HG02642 (cell line): ENCODE results near the gene ALPG.
"Not testable (repeated sequence)": the region's sequence is repeated elsewhere in the genome, so short reads cannot be mapped to it uniquely, and the experiment has no call there.

Experiments
- ATAC-seq: cut with Tn5 transposase; IDR thresholded peaks from one replicate; pipeline ENCODE4 v1.9.1; 2021; ENCODE audit warnings: mild to moderate bottlenecking; ENCODE audit not compliant: unreplicated experiment, poor library complexity

ALPG gene

DNA sequence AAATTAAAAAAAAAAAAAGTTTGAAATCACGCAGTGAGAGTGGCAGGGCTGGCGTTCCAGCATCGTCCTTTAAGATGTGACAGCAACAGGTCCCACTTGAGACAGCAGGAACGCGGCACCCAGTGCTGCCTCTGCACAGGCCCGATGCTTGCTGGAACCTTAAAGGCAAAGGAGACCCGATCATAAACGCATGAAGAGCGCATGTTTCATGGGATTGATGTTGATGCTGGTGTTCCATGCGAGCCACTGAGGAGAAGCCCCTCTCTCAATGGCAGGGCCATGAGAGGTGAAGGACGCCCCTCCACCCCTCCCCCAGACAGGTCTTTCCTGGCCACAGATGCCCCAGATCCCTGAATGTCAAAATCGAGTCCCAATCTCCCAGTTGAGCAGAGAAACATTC lies 31.4 kb downstream of the ALPG start:
- no peak for ATAC-seq

DNA sequence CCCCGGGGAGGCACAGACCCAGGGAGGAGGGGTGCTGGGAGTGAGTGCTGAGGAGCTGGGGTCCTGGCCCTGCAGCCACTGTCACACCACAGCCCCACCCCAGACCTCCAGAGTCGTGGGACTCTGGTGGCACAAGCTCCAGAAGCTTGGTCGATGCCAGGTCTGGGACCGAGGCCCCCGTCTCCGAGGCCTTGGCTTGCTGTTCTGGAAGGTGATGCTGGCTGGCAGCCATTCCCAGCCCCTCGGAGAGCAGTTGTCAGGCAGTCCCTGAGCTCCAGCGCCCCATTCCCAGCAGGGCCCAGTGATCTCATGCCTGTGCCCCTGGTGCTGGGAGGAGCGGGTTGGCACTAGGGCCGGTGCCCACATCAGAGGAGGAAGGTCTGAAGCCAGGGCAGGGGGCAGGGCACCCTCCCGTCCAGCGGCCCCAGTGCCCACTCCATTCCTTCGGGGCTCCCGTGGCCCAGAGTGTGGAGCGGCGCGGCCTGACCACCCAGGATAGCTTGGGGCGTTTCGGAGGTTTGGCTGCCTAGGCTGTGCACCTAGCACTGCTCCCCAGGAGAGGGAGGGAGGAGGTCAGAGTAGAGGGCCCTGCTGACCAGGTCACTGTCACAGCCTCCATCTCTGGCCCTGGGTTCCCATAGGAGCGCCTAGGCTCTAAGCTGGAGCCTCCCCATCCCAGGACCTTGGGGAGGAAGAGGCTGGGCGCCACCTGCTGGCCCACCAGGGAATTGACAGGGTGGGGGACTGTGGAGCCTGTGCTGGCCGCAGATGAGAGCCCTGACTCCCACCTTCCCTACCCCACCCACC lies 32.5 kb downstream of the ALPG start:
- no peak for ATAC-seq

DNA sequence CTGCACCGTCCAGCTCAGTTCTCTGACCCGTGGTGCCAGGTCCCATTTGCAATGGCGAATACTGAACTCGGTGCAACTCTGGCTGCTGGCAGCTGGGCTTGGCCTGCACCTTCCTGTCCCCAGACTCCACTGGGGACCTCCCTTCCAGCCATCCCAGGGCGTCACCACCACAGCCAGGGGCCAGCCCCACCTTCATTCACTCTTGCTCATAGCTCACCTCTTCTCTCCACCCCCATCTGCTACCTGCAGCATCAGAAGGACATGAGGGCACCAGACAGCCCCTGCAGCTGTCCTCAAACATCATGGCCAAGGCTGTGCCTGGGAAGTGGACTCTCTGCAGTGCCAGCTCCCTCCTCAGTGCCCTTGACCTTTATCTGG lies 33.1 kb downstream of the ALPG start:
- ATAC-seq = no peak

DNA sequence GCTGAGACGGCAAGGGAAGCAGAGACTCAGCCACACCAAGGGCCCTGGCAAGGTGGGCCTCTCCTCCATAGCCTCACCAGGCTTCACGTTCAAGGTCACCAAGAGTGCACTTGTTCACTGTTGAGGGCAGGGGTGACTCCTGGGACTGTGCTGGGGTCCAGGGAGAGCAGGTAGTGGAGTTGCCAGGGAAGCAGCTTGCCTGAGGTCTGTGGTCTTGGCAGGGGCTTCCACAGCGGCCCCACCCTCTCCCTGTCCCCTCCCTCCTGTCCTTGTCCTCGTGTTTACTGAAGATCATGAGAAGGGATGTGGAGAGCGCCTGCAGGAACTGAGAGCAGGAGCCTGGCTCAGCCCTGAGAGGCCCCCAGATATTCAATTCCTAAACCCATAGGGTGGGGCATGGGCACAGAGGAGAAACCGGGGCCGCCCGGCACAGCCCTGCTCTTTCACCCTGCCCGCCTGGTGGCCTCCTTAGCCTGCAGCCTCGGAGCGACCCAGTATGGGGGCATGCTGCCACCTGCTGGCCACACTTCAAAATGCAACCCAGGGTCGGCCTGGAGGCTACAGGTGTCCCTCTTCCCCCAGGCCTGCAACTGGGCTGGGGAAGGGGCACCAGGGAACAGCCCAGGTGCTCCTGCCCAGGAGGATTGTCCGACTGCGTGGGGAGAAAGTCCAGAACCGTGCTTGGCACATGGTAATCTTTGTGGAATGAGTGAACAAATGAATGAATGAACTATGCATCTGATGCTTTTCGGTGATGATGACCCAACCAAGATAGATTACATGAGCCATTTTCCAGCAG lies 33.8 kb downstream of the ALPG start:
- peak; percentile 66 for ATAC-seq

DNA sequence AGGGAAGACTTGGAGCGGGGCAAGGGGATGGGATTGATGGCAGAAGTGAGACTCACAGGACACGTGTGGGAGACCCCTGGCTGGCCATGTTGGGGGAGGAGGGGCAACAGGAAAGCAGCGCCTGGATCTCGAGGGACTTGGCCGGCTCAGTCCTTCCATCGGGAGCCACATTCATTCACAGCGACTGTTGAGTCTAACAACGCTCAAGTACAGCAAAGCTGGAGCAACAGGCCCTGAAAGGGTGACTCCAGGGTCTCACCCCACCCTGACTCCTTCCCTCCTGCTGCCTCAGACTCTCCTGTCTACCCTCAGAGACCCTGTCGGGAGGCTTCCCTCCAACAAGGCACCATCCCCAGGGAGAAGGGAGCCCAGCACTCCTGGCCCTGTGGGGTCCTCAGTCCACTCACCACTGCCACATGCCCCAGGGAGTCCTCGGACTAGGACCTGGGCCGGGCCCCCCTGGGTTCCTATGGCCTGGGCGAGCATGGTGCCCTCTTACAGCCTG lies 34.6 kb downstream of the ALPG start:
- ATAC-seq = no peak

DNA sequence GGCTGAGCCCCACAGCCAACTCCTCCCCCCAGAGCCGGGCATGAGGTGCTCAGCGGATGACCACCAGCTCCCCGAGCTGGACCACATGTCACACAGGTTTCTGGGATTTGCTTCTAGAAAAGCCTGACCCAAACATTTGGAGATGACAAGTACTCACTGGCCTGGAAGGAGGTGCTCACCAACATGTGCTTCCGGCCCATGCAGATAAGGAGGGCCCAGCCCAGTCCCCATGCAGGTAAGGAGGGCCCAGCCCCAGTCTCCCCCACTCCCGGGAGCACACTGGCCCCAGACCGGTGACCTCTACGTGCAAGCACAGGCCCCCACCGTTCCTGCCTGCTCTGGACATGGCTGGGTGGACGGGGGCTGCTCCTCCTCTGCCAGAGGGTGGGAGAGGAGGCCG lies 35.3 kb downstream of the ALPG start:
- ATAC-seq = not testable (repeated sequence)

DNA sequence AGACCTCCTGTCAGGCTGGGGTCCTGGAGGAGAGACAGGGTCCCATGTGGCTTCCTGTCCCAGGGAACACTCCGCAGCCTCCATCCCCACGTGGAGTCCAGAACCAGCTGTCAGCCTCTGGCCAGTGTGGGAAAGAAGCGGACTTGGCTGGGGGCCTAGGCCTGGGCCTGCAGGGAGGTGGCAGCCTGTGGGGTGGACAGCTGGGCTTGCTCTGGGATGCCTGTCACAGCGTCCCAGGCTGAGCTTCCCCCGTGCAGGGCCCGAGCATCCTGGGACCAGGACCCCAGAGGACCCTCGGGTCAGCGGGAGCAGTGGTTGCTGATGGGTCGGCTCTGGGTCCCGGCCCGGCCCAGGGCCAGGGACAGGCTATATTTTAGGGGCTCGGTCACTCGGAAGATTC lies 35.8 kb downstream of the ALPG start:
- ATAC-seq = not testable (repeated sequence)

DNA sequence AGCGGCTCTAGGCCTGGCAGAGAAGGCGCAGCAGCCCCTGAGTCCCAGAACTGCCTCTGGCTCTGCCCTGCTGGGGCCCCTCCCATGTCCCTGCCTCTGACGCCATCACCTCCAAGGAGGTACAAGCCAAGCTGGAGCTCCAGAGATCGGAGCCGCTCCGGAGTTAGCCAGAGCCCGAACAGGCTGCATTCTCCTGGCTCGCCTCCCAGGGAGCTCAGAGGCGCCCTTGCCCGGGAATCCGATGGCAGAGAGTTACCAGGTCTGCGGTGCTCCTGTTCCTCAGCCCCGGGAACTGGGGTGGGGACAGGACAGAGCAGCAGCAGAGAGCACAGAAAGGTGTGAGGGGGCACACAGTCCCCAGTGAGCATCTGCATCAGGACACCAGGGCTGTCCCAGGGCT lies 36.4 kb downstream of the ALPG start:
- ATAC-seq = not testable (repeated sequence)

DNA sequence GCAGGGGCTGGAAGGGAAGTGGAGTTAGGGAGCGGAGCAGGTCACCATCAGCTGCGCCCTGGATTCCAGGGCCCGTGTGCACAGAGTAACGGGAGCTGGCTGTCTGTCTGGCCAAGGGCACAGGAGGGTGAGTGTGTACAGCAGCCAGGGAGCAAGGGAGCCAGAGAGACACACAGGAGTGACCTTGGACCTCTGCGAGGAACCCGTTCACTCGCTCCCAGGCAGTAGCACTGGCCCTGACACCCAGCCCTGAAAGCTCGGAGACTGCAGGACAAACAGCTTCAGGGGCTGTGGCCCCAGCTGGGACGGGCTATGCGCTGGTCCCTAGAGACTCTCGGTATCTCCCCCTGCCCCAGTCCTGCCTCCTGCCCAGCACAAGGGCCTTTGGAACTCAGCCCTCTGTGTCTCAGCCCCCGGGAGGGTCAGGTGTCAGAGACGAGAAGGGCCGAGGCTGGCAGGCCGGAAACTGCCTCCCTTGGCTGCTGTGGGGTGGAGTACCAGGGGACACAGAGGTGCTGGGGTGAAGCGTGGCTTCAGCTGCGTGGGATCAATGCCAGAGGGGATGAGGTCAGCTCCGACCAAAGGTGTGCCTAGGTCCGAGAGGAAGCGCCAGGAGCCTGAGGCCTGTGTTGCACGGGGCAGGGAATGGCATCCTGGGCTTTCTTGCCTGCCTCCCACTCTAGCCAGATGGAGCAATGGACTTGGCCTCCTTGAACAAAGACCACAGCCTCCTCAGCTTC lies 37.2 kb downstream of the ALPG start:
- not testable (repeated sequence) for ATAC-seq

DNA sequence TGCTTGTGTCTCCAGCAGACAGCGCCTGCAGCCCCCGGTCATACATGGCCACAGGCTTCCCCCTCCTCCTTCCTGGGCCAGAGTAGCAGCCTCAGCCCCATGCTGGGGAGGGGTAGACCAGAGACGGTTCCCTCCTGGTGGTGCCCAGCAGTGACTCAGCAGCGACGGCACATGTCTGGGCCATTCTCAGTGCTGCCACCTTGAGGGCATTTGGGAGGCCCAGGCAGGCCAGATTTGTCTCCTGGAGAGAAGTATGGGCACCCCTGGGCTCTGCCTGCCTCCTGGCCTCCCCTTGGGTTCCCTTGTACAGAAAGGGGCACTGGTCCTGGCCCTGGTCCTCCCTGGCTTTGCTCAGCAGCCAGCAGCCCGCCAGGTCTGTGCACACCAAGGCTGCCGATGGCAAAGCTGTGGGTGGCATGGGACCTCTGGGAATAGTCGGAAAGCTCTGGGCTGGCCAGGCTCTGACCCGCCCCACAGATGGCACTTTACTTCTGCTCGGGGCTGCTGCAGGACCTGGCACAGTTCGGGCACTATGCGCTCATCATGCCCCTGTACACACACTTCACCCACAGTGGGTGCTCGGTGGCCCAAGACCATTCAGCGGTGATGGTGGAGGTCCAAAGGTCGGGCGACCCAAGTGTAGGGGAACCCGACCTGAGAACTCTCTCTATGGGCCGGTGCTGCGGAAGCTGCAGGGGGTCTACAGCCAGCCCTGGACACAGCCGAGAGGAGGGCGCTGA lies 37.9 kb downstream of the ALPG start:
- ATAC-seq = no peak

DNA sequence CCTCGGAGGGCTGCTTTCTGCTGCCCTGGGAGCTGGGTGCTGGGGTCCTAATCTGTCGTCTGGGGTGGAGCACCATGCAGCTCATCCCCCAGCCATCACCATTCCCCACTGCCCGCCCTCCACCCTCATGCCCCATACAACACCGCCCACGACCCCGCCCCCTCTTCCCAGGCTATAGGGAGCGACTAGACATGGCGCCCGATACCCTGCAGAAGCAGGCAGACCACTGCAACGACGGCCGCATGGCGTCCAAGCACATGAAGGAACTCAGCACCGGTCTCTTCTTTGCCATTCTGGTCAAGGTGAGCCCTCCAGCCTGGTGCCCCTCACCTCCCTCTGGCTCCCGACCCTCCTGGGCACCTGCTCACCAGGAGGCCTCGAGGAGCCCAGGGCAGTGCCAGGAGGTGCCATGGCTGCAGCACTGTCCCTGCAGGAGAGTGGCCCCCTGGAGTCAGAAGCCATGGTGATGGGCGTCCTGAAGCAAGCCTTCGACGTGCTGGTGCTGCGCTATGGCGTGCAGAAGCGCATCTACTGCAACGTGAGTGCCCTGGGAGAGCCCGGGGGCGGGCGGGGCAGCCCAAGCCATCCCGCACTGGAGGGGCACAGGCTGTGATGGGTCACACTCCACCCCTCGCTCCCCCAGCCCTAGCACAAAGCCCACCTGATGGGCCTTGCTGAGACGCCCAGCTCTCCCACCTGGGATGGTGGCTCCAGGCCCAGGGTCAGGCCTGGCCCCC lies 38.7 kb downstream of the ALPG start:
- ATAC-seq = not testable (repeated sequence)

DNA sequence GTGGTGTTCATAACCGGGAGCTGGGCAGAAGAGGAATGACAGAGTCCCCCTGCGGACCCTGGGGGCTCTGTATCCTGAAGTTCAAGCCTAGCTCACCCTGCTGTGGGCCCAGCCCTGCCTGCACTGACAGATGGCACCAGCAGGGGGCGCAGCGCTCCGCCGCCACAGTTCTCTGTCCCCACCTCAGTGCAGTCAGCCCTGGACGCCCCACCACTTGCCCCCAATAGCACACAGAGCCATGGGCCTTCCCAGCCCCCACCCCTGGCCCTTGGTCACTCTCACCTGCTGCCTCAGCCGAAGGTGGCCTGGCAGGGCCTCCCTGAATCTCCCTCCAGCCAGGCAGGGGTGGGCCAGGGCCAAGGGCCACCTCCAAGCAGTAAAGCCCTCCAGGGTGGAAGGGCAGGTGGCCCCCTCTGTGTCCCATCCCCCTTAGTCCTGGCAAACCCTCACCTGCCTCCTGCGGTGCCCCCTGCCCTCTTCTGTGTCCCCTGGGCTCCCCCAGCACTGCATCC lies 39.7 kb downstream of the ALPG start:
- not testable (repeated sequence) for ATAC-seq

DNA sequence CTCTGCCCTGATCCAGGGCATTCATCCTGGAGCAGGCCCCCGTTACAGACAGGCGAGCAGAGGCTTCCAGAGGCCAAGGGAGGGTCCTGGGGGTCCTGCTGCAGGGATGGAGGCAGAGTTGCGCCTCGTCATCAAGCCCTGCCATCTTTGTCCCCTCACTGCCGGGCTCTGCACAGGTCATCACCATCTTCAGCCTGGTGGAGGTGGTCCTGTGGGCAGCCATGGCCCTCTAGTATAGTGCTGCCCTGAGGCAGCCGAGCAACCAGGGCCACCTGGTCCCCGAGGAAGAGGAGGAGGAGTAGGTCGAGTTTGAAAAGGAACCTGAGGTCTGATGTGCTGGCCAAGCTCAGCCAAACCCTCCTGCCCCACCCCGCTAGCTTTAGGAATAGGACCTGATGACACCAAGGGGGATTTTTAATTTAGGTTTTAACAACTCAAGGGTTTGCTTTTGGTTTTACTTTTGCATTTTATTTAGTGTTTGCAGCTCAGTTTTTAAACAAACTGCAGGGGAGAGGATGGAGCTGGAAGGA lies 40.5 kb downstream of the ALPG start:
- ATAC-seq = no peak

DNA sequence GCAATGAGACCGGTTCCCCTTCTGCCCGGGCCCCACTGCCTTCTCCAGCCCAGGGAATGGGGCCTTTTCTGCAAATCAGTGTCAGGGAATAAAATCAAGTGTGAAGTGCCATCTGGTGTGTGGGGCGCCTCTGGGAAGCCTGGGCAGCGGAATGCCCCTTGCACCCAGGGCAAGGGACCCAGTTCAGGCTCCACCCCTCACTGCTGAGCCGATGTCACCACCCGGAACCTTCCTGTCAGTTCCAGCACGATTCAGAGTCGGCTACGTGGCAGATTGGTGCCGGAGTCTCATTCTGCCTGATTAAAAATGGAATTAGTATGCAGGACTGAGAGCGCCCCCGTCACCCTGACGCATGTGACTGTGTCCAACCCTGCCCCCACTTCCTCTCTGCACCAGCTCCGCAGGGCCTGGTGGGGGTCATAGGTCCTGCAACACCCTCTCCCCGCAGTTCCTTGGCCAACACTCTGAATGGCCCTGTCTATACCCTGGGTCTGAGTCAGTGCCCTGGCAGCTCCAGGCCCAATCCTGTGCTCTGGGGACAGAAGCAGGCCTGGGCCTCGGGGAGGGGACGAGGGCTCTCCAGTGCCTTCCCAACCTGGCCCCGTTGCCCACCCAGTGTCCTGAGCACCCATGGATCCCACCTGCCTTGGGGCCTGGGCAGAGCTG lies 41.1 kb downstream of the ALPG start:
- ATAC-seq = no peak

DNA sequence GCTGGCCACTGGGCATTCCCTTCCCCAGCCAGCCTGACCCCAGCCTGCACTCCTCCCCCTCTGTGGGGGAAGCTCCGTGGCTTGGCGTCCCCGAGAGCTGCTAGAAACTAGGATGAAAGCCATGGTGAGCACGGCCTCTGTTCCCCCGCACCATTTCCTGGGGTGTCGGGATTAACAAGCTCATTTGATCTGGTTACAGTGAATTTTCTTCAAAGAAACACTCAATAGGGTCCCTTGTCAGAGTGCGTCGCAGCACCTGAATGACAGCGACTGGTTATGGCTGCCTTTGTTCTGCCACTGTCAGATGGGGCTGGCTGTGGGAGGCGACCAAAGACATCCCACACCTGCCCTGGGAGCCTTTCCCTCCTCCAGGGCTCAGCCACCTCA lies 41.7 kb downstream of the ALPG start:
- ATAC-seq = no peak

DNA sequence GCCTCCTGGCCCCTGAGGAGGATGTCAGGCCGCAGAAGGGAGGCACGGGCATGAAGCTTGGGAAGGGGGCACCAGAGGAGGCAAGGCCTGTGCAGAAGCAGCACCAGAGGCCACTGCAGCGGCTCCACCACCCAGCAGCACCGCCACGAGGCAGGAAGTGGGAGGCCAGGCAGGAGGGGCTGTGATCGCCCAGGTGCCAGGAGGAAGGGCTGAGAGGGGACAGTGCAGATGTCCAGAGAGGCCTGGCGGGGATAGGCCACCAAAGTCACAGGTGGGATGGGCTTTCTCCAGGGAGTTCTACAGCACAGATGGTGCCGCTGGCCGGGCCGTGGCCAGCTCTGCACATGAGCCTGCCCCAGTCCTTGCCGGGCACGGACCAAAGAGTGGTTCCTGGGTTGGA lies 43.3 kb downstream of the ALPG start:
- ATAC-seq = no peak

DNA sequence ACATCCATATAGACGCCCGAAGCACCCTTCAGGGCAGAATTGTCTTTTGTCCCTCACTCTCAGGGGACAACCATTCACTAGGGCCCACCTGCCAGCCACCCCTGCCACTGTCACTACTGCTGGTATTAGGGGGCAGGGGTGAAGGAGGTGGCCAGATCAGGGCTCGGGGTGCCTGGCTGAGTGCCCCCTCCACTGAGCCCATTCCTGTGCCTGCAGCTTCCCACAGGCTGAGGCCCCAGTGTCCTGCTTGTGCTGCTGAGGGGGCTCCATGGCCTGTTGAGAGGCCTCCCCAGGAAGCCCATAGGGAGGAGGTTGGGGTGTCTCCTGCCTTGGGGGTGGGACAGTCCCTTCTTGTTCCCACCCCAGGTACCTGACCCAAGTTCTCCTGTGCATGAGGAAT lies 45.0 kb downstream of the ALPG start:
- not testable (repeated sequence) for ATAC-seq

DNA sequence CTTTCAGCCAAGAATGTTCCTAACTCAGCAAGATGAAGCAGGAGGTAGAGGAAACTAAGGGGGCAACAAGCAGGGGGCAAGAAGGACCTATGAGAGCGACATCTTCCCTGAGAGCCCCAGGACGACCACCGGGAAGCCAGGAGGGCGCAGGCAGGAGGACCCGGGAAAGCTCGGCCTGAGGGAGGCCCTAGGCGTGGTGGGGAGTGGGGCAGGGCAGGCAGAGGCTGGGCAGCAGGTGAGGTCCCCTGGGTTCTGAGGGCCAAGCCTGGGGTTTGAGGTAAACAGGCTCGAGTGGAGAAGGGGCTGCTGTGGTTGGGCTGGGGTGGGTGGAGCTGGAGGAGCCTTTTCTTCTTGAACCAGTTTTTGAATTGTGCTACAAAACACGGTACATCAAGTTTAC lies 48.0 kb downstream of the ALPG start:
- ATAC-seq = no peak
